ENCODE data around the gene PLPPR3.

- TF ChIP-seq POLR2A (IDR thresholded peaks at IDR 0.05) (no peak), CTCF (IDR thresholded peaks at IDR 0.05) (no peak)
These were observed 49.7 kb downstream of the PLPPR3 start for GRCh38 chr19:772063-772462.

Measured in esophagus squamous epithelium (tissue), 4 donors.